ENCODE data around the gene MYL12B.
"Not testable (repeated sequence)": the region's sequence is repeated elsewhere in the genome, so short reads cannot be mapped to it uniquely, and the experiment has no call there.

The MYL12B gene

DNA sequence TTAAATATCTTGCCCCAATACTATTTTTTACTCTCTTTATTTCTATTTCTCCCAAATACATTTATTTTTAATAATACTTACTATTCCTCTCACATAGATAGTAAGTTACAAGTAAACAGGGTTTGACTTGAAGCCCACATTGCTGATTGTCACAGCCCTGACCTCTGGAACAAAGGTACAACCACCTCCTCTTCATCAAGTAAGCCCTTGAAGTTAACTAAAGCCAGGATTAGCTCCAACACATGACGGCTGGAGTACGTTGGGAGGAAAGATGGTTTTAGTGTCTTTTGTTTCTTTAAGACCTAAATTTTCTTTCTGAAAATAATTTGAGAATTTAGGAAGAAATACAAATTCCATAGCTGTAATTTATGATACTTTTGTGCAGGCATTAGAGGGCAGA lies 43.1 kb upstream of the MYL12B start:
- TF ChIP-seq, protein P1, sequence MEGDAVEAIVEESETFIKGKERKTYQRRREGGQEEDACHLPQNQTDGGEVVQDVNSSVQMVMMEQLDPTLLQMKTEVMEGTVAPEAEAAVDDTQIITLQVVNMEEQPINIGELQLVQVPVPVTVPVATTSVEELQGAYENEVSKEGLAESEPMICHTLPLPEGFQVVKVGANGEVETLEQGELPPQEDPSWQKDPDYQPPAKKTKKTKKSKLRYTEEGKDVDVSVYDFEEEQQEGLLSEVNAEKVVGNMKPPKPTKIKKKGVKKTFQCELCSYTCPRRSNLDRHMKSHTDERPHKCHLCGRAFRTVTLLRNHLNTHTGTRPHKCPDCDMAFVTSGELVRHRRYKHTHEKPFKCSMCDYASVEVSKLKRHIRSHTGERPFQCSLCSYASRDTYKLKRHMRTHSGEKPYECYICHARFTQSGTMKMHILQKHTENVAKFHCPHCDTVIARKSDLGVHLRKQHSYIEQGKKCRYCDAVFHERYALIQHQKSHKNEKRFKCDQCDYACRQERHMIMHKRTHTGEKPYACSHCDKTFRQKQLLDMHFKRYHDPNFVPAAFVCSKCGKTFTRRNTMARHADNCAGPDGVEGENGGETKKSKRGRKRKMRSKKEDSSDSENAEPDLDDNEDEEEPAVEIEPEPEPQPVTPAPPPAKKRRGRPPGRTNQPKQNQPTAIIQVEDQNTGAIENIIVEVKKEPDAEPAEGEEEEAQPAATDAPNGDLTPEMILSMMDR (IDR thresholded peaks at IDR 0.05; ENCODE audit: insufficient read depth, low read depth, low read length, missing control alignments): no peak
- DNase-seq (ENCODE audit: low read depth): no peak
- no peak overlapping the region for H3K4me3 ChIP-seq (ENCODE audit: low read length)

DNA sequence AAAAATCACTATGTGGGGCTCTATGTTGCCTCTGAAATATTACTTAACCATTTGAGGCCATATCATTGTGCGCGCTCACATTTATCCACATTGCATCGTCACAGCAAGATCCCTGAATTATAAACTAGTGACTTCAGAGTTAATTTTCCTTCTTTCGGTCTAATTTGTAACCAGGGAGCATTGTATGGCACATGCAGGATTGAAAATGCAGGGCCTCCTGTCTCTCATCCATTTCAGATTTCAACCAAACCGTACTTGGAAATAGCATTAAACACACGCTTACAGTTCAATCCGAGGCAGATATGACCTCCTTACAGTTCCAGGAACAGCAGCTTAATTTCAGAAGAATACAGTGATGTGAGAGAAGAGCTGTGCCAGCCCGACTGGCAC lies 42.7 kb upstream of the MYL12B start:
- TF ChIP-seq, protein P1 (IDR thresholded peaks at IDR 0.05; ENCODE audit: insufficient read depth, low read depth, low read length, missing control alignments): no peak
- no peak overlapping the region for H3K4me3 ChIP-seq (ENCODE audit: low read length)
- no peak for DNase-seq (ENCODE audit: low read depth)

DNA sequence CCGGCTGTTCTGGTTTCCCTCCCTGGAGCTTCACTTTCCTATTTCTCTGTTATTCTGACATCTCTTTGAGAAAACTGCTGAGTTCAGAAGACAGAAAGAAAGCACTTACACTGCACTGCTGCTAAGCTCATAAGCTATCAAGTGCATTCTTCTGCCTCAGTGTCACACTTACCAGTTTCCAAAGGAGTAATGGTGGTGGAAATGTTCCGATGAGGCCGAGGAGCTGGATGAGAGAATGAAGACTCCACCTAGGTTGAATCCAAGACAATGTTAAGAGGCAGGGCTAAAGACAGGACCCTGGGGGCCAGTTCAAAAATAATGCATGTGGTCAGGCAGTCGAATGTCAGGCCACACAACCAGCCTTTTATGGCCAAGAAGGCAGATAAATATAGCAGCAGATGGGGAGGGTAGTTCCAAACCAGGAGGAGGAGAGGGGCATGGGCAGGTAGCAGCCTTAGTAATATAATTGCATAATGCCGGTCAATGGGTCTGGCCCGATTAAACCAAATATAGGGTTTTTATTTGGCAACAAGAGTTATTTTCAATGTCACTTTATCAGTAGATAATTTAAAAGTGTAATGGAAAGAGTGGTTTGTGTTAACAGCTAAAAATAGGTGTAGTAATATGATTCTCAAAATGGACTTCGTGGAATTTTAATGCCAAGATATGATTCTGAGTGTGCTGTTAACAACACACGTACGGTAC lies 42.1 kb upstream of the MYL12B start, which contains the start of gene MYOM1:
MYOM1 (minus strand) TSS at position 338 of the 705 bp plus-strand sequence. CDS start 4,745 bp downstream, outside the sequence.
- TF ChIP-seq, protein P1 (IDR thresholded peaks at IDR 0.05; ENCODE audit: insufficient read depth, low read depth, low read length, missing control alignments): no peak
- DNase-seq (ENCODE audit: low read depth): no peak
- no peak within 1 kb of the TSS for H3K4me3 ChIP-seq (ENCODE audit: low read length)

DNA sequence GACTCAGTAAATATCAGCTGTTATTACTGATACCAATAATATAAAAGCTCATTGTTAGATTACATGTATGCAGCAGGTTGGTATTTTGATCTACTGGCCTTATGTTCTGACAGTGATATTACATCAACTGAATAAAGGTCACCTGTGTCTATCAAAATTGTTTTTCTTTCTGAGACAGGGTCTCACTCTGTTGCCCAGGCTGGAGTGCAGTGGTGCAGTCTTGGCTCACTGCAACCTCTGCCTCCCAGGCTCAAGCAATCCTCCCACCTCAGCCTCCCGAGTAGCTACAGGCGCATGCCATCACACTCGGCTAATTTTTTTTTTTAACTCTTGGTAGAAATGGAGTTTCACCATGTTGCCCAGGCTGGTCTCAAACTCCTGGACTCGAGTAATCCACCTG lies 41.1 kb upstream of the MYL12B start:
- not testable (repeated sequence) for H3K4me3 ChIP-seq (ENCODE audit: low read length); DNase-seq (ENCODE audit: low read depth)

DNA sequence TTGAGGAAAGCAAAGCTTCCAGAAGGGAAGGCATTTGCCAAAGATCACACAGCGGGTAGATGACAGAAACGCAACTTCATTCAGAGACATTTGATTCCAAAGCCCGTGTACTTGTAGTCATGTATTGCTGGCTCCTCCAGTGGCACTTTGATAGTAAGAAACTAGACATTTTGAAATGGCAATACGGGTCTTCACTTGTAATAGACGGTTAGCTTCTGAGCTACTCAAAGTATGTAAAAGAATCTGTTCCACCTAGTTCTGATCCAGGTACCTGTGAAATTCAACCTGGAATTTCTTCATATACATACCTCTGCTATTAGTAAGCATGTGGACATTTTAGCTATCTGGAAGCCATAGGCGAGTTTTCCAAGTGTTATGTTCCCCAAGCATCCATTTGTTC lies 40.4 kb upstream of the MYL12B start:
- TF ChIP-seq, protein P1 (IDR thresholded peaks at IDR 0.05; ENCODE audit: insufficient read depth, low read depth, low read length, missing control alignments): no peak
- no peak overlapping the region for H3K4me3 ChIP-seq (ENCODE audit: low read length)
- no peak for DNase-seq (ENCODE audit: low read depth)

DNA sequence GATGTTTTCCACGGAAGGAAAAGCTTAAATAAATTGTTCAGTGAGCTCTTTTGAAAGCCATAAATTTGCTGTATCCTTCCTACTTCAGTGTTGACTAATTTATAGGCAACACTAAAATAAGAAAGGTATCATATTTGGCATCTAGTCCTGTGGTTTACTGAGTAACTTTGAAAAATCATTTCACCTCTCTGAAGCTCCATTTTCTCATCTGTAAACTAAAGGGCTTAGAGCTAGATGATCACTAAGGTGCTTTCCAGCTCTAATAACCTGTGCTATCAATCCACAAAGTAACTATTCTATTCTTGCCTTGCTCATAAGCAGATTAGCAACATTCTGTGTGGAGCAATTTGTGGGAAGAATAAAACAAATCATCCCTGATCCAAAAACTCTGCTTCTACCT lies 38.6 kb upstream of the MYL12B start:
- H3K4me3 ChIP-seq (ENCODE audit: low read length): no peak overlapping the region
- DNase-seq (ENCODE audit: low read depth): no peak
- TF ChIP-seq, protein P1 (IDR thresholded peaks at IDR 0.05; ENCODE audit: insufficient read depth, low read depth, low read length, missing control alignments): no peak

DNA sequence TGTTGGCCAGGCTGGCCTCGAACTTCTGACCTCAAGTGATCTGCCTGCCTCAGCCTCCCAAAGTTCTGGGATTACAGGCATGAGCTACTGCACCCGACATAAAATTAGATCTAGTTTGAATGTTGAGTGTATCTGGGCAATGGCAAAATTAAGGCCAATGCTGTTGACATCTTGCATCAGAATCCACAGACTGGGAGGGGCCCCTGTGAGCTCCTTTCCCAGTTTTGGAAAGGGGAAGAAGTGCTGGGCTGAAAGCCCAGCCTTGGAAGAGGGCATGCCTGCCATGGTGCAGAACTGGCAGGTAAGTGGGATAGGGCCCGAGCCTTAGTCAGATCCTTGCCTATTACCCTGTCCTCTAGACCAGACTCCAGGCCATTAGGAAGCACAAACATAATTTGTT lies 37.7 kb upstream of the MYL12B start:
- H3K4me3 ChIP-seq (ENCODE audit: low read length): no peak overlapping the region
- TF ChIP-seq, protein P1 (IDR thresholded peaks at IDR 0.05; ENCODE audit: insufficient read depth, low read depth, low read length, missing control alignments): no peak
- no peak for DNase-seq (ENCODE audit: low read depth)

All from epithelial cell of esophagus (primary cell).